ENCODE data around the gene BCR.

GRCh38 chr22:23153994-23154393 lies 26.3 kb upstream of the BCR start:
- TF ChIP-seq CTCF (IDR thresholded peaks at IDR 0.05) (no peak), POLR2A (IDR thresholded peaks at IDR 0.05) (no peak)
